HEK293T (cell line): ENCODE measurements around the gene SKAP1.

Source experiments
- CTCF ChIA-PET: fragments of 350-600 bp; formaldehyde crosslinking; extraction: SDS; loops from one replicate; lab custom pipeline; 2021; ENCODE audit warnings: antibody characterized with exemption, inconsistent platforms; lab: Yijun Ruan, JAX
- POLR2A ChIA-PET: fragments of 350-600 bp; formaldehyde crosslinking; extraction: SDS; loops from one replicate; lab custom pipeline; 2020; ENCODE audit warnings: antibody characterized with exemption, inconsistent platforms; lab: Yijun Ruan, JAX
- DNase-seq: peaks from one replicate; pipeline ENCODE4 v3.0.0; 2012; ENCODE audit warnings: mixed read lengths; ENCODE audit errors: extremely low spot score
- ARNT ChIP-seq: fragments of 450-650 bp; IDR thresholded peaks from 2 replicates; pipeline ENCODE4 v1.6.1; 2017; ENCODE audit warnings: mild to moderate bottlenecking
- BHLHE40 ChIP-seq: fragments of 450-650 bp; IDR thresholded peaks from 2 replicates; pipeline ENCODE4 v1.6.1; 2016; ENCODE audit warnings: mild to moderate bottlenecking, moderate library complexity, borderline replicate concordance
- CTBP1 ChIP-seq: fragments of 450-650 bp; IDR thresholded peaks from 2 replicates; pipeline ENCODE4 v1.6.1; 2016; ENCODE audit warnings: borderline replicate concordance
- ELF4 ChIP-seq: fragments of 450-650 bp; IDR thresholded peaks from 2 replicates; pipeline ENCODE4 v1.6.1; 2017; ENCODE audit warnings: antibody characterized with exemption
- FOXA1 ChIP-seq: fragments of 450-650 bp; IDR thresholded peaks from 2 replicates; pipeline ENCODE4 v1.6.1; 2016; ENCODE audit warnings: mild to moderate bottlenecking
- FOXK2 ChIP-seq: fragments of 450-650 bp; IDR thresholded peaks from 2 replicates; pipeline ENCODE4 v1.6.1; 2016; ENCODE audit warnings: mild to moderate bottlenecking
- FOXM1 ChIP-seq: fragments of 450-650 bp; IDR thresholded peaks from 2 replicates; pipeline ENCODE4 v1.6.1; 2017; ENCODE audit warnings: mild to moderate bottlenecking, borderline replicate concordance
- HDGF ChIP-seq: fragments of 450-650 bp; IDR thresholded peaks from 2 replicates; pipeline ENCODE4 v1.6.1; 2017; ENCODE audit warnings: antibody characterized with exemption, borderline replicate concordance
- L3MBTL2 ChIP-seq: fragments of 450-650 bp; conservative IDR thresholded peaks from 2 replicates; pipeline ENCODE4 v1.6.1; 2016; ENCODE audit warnings: mild to moderate bottlenecking
- LEF1 ChIP-seq: fragments of 450-650 bp; IDR thresholded peaks from 2 replicates; pipeline ENCODE4 v1.6.1; 2017; ENCODE audit warnings: mild to moderate bottlenecking, borderline replicate concordance
- NFRKB ChIP-seq: fragments of 450-650 bp; IDR thresholded peaks from 2 replicates; pipeline ENCODE4 v1.6.1; 2016; ENCODE audit warnings: mild to moderate bottlenecking, moderate library complexity
- PKNOX1 ChIP-seq: fragments of 450-650 bp; IDR thresholded peaks from 2 replicates; pipeline ENCODE4 v1.6.1; 2016
- SP1 ChIP-seq: fragments of 450-650 bp; IDR thresholded peaks from 2 replicates; pipeline ENCODE4 v1.6.1; 2017
- SUZ12 ChIP-seq: fragments of 450-650 bp; IDR thresholded peaks from 2 replicates; pipeline ENCODE4 v1.6.1; 2016; ENCODE audit warnings: mild to moderate bottlenecking
- TARDBP ChIP-seq: fragments of 450-650 bp; IDR thresholded peaks from 2 replicates; pipeline ENCODE4 v1.6.1; 2016
- ZNF384 ChIP-seq: fragments of 450-650 bp; IDR thresholded peaks from 2 replicates; pipeline ENCODE4 v1.6.1; 2016

Gene SKAP1

GRCh38 chr17:48296453-48296852 is 133.6 kb downstream of the SKAP1 start:
- POLR2A ChIA-PET: no interaction called here
- no peak for TF ChIP-seq FOXA1
- TF ChIP-seq TARDBP: no peak
- TF ChIP-seq FOXK2: no peak
- TF ChIP-seq SP1: no peak
- no peak for TF ChIP-seq BHLHE40
- no peak for TF ChIP-seq ARNT
- TF ChIP-seq FOXM1: no peak
- TF ChIP-seq HDGF: no peak
- TF ChIP-seq PKNOX1: no peak
- no peak for TF ChIP-seq L3MBTL2
- TF ChIP-seq ELF4: no peak
- no peak for TF ChIP-seq CTBP1
- no peak for TF ChIP-seq LEF1
- TF ChIP-seq NFRKB: no peak
- TF ChIP-seq ZNF384: no peak
- no peak for TF ChIP-seq SUZ12
- CTCF ChIA-PET: no interaction called here
- DNase-seq: no peak

GRCh38 chr17:48295362-48296288 is 134.4 kb downstream of the SKAP1 start:
- DNase-seq: no peak
- ChIA-PET POLR2A (no interaction called here), CTCF (interaction anchor here (0.6 to 3.7 kb wide), 4 partner anchors 12 to 654 kb away, joined by 3 to 22 read pairs (median 10); no protein-coding TSS in a partner anchor)
- TF ChIP-seq BHLHE40 (no peak), L3MBTL2 (no peak), SUZ12 (no peak), HDGF (no peak), SP1 (no peak), NFRKB (no peak)

- POLR2A ChIA-PET: no interaction called here
- DNase-seq: no peak
- TF ChIP-seq HDGF: no peak
Measured at GRCh38 chr17:48294806-48295361, 135.1 kb downstream of the SKAP1 start.

GRCh38 chr17:48294020-48294805 is 135.8 kb downstream of the SKAP1 start:
- POLR2A ChIA-PET: interaction anchor here (0.9 kb wide), 1 partner anchor 11 kb away, joined by 4 read pairs; no protein-coding TSS in a partner anchor
- no peak for DNase-seq

More at GRCh38 chr17:48294806-48295361, 135.1 kb downstream of the SKAP1 start:
- CTCF ChIA-PET: interaction anchor here (0.7 to 3.7 kb wide), 3 partner anchors 13 to 309 kb away, joined by 3 to 22 read pairs (median 9); no protein-coding TSS in a partner anchor

GRCh38 chr17:48293319-48294019 is 136.5 kb downstream of the SKAP1 start:
- no peak for TF ChIP-seq L3MBTL2
- no peak for TF ChIP-seq ARNT
- TF ChIP-seq LEF1: no peak
- no peak for TF ChIP-seq PKNOX1
- TF ChIP-seq SP1: no peak
- no peak for TF ChIP-seq ZNF384
- TF ChIP-seq SUZ12: no peak
- TF ChIP-seq HDGF: no peak
- no peak for TF ChIP-seq CTBP1
- no peak for TF ChIP-seq TARDBP
- TF ChIP-seq FOXM1: no peak
- no peak for TF ChIP-seq BHLHE40
- TF ChIP-seq NFRKB: no peak
- no peak for TF ChIP-seq ELF4
- TF ChIP-seq FOXA1: no peak
- no peak for TF ChIP-seq FOXK2
- no peak for DNase-seq
- POLR2A ChIA-PET: interaction anchor here (0.9 kb wide), 1 partner anchor 10 kb away, joined by 4 read pairs; no protein-coding TSS in a partner anchor
- CTCF ChIA-PET: interaction anchor here (0.5 to 3.7 kb wide), 7 partner anchors 14 to 196 kb away, joined by 3 to 22 read pairs (median 4); no protein-coding TSS in a partner anchor

More at GRCh38 chr17:48294020-48294805, 135.8 kb downstream of the SKAP1 start:
- TF ChIP-seq CTBP1 (no peak), PKNOX1 (no peak), NFRKB (no peak), FOXM1 (no peak), FOXA1 (no peak), BHLHE40 (no peak), TARDBP (no peak), L3MBTL2 (no peak), HDGF (no peak), SUZ12 (no peak), FOXK2 (no peak), ELF4 (no peak), SP1 (no peak)
- CTCF ChIA-PET: interaction anchor here (0.9 to 3.7 kb wide), 6 partner anchors 14 to 79 kb away, joined by 3 to 22 read pairs (median 4); no protein-coding TSS in a partner anchor
